Measurements from ENCODE around the gene ZNF787. TPM values are rescaled to one million over a fixed set of nuclear protein-coding genes. Genes with fewer than 3 reads are reported as not detected.
A peak's percentile ranks its signal among the peaks of the same experiment; 100 is the strongest.

ZNF787 gene
- total and polyA plus RNA-seq, 2 of the 13 experiments (the other 11 are each of a cell fraction or from before 2014, with no cell fraction given) = 15.1 to 42.8 TPM

GRCh38 chr19:56086671-56087430 is 34.2 kb downstream of the ZNF787 start (continued):
- no peak for TF ChIP-seq ETS1 (CRISPR knock-in tag; IDR thresholded peaks at IDR 0.05)
- TF ChIP-seq ZNF3 (CRISPR knock-in tag; IDR thresholded peaks at IDR 0.05) = no peak
- no peak for TF ChIP-seq THAP11 (CRISPR knock-in tag; IDR thresholded peaks at IDR 0.05)
- TF ChIP-seq NR1H2 (CRISPR knock-in tag; IDR thresholded peaks at IDR 0.05; ENCODE audit: borderline replicate concordance, low read depth) = no peak
- no peak for TF ChIP-seq ZNF605 (CRISPR knock-in tag; IDR thresholded peaks at IDR 0.05)
- no peak for TF ChIP-seq CBX1 (IDR thresholded peaks at IDR 0.05; ENCODE audit: low read depth)
- no peak for TF ChIP-seq SP1 (IDR thresholded peaks at IDR 0.05)
- TF ChIP-seq SP1 (CRISPR knock-in tag; IDR thresholded peaks at IDR 0.05) = no peak
- no peak for TF ChIP-seq RBAK (CRISPR knock-in tag; IDR thresholded peaks at IDR 0.05)
- TF ChIP-seq ZNF713 (CRISPR knock-in tag; IDR thresholded peaks at IDR 0.05) = no peak
- TF ChIP-seq AGO2 (optimal IDR thresholded peaks at IDR 0.05; ENCODE audit: low read depth, low read length) = peak; percentile 98

GRCh38 chr19:56085571-56086275 is 35.4 kb downstream of the ZNF787 start:
- H3K79me2 ChIP-seq (ENCODE audit: insufficient read depth, low read length) = peaks cover 9% of the 10 kb centered on the region
- intact Hi-C loops (cut with micrococcal nuclease; ENCODE audit: unreplicated experiment) (no loop called here), in situ Hi-C loops (cut with HindIII; ENCODE audit: extremely low pct_ligation_motif_present, low pct_unique_long_range_greater_than_20kb) (no loop called here)
- H3K27me3 ChIP-seq (ENCODE audit: control insufficient read depth in 1 of 2, insufficient read depth in 2 of 2, low read length in 2 of 2) = no peaks in the 10 kb centered on the region
- ChIA-PET POLR2A (no interaction called here), CTCF (ENCODE audit: low intra/inter-chr PET ratio, low total read pairs) (no interaction called here)
- FAIRE-seq (no peak), DNase-seq (ENCODE audit: low spot score) (no peak), ATAC-seq (no peak)
- peaks cover 11 to 27% of the 10 kb centered on the region in 2 experiments; a peak in 4 of 5 replicates for H3K36me3 ChIP-seq (replicated peaks in 1 of 2; ENCODE audit: control insufficient read depth in 1 of 2, insufficient read depth in 2 of 2, low read length in 2 of 2)
- H3K9ac ChIP-seq (ENCODE audit: insufficient read depth, low read depth, low read length) = no peak overlapping the region
- peaks cover 24% of the 10 kb centered on the region for H4K20me1 ChIP-seq (ENCODE audit: insufficient read depth, low read length)
- no peak overlapping the region for H3K4me3 ChIP-seq (replicated peaks in 1 of 3; ENCODE audit: insufficient read depth in 1 of 3, low read depth in 2 of 3, low read length in 3 of 3)
- no peaks in the 10 kb centered on the region for H3K9me3 ChIP-seq (ENCODE audit: low read length)
- no peak overlapping the region for H3K27ac ChIP-seq (ENCODE audit: extremely low read length, insufficient read depth, low read length)
- H2AFZ ChIP-seq (ENCODE audit: low read length) = no peak overlapping the region
- BruUV-seq (replicated peaks) = no TSS peak
- no peak overlapping the region for H3K4me2 ChIP-seq (ENCODE audit: low read depth, low read length)
- H3K4me1 ChIP-seq (ENCODE audit: insufficient read depth, low read length) = peaks cover 8% of the 10 kb centered on the region; the same call in 1 of the 2 replicates
- 96% methylated on average over 6 of the region's 10 CpGs for WGBS (ENCODE audit: low lambda C conversion rate)
- no peak for TF ChIP-seq ZNF770 (CRISPR knock-in tag; IDR thresholded peaks at IDR 0.05)
- TF ChIP-seq ZC3H13 (CRISPR knock-in tag; IDR thresholded peaks at IDR 0.05) = 0 out of 2 replicates have a peak, but pooled peaks have one; percentile 11
- TF ChIP-seq ZNF329 (CRISPR knock-in tag; IDR thresholded peaks at IDR 0.05; ENCODE audit: low read depth) = no peak
- 0 out of 4 replicates have a peak, but pooled peaks of 1 of the 2 experiments have one; percentile 2 for TF ChIP-seq POLR2A (IDR thresholded peaks at IDR 0.05; ENCODE audit: insufficient read depth in 1 of 2, low read depth in 2 of 2, low read length in 2 of 2)
- no peak for TF ChIP-seq ZNF503 (CRISPR knock-in tag; IDR thresholded peaks at IDR 0.05)
- TF ChIP-seq SAP130 (CRISPR knock-in tag; IDR thresholded peaks at IDR 0.05; ENCODE audit: low read depth) = no peak

All from HepG2 (cell line).